NCI-H510A treated with DMSO at 0.1 percent for 48 hours (cell line): ENCODE measurements around the gene CCDC136.
A peak's percentile ranks its signal among the peaks of the same experiment; 100 is the strongest.

Source experiments
- DNase-seq: peaks from one replicate; lab custom pipeline; 2025; lab: John Stamatoyannopoulos, UW

CCDC136 gene

DNA sequence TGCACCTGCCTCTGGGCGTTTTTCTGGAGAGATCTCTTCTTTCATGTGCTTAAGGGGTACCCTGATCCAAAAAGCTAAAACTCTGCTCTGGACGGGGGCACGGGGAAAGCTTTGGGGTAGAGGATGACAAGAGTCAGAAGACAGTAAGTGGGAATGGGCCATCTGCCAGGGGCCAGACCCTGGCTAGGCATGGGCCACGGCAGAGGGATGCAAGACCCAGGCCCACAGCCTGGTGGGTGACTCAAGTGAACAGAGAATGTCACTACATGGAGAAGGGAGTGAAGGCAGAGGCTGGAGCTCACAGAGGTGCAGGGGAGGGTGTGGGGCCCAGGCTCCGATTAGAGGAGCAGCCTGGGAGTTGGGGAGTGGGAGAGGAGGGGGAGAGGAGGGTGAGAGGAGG, 53.7 kb downstream of the CCDC136 start:
- no peak for DNase-seq

DNA sequence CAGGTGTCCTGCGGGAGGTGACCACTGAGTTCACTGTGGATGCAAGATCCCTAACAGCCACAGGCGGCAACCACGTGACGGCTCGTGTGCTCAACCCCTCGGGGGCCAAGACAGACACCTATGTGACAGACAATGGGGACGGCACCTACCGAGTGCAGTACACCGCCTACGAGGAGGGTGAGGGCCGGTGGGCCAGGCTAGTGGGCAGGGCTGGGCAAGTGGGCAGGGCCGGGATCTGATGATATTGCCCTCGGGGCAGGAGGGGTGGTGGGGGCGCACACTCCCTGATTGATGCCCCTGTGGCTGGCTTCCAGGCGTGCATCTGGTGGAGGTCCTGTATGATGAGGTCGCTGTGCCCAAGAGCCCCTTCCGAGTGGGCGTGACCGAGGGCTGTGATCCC, 54.2 kb downstream of the CCDC136 start:
- DNase-seq = no peak

DNA sequence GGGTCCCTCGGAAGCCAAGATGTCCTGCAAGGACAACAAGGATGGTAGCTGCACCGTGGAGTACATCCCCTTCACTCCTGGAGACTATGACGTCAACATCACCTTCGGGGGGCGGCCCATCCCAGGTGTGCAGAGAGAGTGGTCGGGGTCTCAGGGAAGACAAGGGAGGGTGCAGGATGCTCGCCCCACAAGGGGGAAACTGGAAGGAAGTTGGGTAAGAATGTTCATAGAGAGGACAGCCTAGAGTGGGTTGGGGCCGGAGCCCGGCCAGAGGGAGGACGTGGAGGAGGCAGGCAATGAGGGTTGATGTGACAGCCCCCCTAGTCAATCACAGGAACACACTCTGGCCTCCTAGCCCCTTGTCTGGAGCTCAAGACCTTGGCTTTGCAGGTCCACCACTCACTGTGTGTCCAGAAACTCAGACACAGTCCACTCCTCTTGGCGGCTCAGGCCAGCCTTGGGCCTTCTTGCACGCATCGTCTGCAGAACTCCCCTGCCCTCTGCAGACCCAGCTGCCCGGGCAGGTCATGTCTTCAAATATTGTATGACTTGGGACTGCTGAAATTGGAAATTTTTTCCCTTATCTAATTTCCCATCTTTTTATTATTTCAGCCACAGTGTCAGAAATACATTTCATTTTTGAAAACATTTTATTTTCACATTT, 55.1 kb downstream of the CCDC136 start:
- no peak for DNase-seq

DNA sequence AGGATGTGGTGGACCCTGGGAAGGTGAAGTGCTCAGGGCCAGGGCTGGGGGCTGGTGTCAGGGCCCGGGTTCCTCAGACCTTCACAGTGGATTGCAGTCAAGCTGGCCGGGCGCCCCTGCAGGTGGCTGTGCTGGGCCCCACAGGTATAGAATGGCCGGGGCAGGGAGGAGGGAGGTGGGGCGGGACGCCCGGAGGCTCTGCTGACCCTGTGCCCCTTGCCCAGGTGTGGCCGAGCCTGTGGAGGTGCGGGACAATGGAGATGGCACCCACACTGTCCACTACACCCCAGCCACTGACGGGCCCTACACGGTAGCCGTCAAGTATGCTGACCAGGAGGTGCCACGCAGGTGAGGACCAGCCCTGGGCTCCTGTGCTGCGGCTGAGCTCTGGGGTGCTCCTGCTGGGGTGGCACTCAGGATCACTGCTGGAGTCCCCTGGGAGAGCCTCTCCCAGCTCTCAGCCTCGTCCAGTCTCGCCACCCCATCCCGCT, 56.0 kb downstream of the CCDC136 start:
- DNase-seq = no peak

DNA sequence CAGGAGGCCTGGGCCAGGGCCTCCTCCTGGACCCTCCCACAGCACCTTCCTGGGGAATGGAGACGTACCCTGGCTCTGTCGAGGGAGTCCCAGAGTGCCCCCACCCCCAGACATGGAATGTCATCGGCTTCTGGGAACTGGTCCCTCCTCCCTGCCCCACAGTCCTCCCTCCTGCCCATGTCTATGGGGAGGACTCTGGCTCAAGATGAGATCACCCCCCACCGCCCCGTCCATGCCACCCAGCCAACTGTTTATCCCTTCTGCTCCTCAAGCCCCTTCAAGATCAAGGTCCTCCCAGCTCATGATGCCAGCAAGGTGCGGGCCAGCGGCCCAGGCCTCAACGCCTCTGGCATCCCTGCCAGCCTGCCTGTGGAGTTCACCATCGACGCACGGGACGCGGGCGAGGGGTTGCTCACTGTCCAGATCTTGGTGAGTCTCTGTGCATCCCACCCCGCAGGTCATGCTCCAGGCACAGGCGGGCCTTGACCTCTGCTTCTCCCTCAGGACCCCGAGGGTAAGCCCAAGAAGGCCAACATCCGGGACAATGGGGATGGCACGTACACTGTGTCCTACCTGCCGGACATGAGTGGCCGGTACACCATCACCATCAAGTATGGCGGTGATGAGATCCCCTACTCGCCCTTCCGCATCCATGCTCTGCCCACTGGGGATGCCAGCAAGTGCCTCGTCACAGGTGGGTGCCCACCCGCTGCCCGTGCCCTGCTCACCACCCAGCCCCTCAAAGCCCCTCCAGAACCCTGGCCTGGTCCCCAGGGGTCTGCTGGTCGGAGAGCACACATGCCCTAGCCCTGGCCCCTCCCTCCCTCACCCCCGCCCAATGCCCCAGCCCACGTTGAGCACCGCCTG, 56.8 kb downstream of the CCDC136 start:
- DNase-seq = no peak

DNA sequence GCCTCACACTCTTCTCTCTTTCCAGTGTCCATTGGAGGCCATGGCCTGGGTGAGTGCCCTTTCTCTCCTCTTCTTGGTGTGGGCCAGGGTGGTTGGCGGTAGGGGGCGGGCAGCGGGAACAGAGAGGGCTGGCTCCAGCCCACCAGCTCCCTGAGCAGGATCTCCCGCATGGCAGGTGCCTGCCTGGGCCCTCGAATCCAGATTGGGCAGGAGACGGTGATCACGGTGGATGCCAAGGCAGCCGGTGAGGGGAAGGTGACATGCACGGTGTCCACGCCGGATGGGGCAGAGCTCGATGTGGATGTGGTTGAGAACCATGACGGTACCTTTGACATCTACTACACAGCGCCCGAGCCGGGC, 57.4 kb downstream of the CCDC136 start:
- no peak for DNase-seq

DNA sequence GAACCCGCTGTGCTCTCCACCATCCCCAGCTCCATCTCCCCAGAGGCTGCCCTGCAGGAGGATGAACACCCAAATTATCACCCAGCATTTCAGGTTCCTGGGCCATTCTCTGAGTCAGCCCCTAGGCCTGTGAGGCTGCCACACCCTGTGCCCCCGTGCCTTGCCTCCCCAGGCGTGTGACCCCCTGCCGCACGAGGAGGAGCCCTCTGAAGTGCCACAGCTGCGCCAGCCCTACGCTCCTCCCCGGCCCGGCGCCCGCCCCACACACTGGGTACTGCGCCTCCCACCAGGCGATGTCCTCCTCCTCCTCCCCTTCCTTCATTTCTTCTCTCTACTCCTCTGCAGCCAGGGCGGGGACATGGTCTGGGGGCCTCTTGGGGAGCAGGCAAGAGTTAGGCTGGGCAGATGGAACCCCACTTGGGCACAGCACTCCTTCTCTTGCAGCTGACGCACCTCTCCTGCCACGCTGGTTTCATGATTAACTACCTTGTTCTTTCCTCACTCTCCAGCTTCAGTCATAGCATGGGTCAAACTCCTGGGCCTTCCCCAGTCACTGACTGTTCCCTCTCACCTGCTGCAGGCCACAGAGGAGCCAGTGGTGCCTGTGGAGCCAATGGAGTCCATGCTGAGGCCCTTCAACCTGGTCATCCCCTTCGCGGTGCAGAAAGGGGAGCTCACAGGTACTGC, 58.2 kb downstream of the CCDC136 start:
- no peak for DNase-seq

DNA sequence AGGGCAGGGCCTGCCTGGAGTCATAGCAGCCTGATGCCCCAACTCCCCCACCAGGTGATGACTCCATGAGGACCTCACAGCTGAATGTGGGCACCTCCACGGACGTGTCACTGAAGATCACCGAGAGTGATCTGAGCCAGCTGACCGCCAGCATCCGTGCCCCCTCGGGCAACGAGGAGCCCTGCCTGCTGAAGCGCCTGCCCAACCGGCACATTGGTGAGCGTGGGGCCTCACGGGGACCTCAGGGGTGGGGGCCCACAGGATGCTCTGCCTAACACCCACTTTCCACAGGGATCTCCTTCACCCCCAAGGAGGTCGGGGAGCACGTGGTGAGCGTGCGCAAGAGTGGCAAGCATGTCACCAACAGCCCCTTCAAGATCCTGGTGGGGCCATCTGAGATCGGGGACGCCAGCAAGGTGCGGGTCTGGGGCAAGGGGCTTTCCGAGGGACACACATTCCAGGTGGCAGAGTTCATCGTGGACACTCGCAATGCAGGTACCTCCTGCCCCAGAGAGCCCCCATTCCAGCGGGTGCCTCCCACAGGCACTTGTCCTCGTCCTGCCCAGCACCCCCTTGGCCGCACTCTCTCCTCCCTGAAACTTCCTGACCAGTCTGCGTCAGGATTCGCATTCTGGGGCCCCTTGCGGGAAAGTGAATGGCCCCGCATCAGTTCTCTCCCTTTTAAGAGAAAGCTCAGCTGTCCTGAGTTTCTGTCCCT, 60.9 kb downstream of the CCDC136 start:
- DNase-seq = no peak

DNA sequence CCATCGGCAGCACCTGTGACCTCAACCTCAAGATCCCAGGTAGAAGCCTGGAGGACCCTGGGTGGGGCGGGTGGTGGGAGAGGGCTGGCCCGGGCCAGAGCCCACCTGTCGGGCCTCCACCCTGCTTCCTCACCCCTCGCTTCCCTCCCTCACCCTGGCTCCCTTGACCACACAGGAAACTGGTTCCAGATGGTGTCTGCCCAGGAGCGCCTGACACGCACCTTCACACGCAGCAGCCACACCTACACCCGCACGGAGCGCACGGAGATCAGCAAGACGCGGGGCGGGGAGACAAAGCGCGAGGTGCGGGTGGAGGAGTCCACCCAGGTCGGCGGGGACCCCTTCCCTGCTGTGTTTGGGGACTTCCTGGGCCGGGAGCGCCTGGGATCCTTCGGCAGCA, 62.0 kb downstream of the CCDC136 start:
- DNase-seq = no peak

DNA sequence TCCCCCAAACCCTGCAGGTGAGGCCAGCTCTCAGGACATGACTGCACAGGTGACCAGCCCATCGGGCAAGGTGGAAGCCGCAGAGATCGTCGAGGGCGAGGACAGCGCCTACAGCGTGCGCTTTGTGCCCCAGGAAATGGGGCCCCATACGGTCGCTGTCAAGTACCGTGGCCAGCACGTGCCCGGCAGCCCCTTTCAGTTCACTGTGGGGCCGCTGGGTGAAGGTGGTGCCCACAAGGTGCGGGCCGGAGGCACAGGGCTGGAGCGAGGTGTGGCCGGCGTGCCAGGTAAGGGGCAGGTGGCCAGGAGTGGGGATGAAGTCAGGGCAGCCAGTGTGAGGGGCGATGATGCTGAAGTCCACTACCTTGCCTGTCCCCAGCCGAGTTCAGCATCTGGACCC, 62.6 kb downstream of the CCDC136 start:
- no peak for DNase-seq

DNA sequence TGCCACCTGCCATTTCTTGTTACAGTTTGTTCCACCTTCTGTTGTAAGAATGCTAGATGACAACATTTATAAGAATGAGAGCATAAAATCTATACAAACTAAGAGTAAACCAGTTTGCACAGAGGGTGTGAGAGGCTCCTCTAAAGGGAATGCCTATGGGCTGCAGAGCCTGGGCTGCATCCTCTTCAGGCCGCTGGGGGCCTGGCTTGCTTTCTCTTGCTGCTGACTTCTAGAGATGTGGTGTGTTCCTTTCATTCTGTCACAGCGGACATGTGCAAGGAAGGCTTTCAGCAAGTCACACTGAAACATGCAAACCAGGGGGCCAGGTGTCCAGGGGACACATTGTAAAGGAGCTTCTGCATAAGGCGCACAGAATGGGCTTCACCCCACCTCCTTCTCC, 63.8 kb downstream of the CCDC136 start:
- no peak for DNase-seq

DNA sequence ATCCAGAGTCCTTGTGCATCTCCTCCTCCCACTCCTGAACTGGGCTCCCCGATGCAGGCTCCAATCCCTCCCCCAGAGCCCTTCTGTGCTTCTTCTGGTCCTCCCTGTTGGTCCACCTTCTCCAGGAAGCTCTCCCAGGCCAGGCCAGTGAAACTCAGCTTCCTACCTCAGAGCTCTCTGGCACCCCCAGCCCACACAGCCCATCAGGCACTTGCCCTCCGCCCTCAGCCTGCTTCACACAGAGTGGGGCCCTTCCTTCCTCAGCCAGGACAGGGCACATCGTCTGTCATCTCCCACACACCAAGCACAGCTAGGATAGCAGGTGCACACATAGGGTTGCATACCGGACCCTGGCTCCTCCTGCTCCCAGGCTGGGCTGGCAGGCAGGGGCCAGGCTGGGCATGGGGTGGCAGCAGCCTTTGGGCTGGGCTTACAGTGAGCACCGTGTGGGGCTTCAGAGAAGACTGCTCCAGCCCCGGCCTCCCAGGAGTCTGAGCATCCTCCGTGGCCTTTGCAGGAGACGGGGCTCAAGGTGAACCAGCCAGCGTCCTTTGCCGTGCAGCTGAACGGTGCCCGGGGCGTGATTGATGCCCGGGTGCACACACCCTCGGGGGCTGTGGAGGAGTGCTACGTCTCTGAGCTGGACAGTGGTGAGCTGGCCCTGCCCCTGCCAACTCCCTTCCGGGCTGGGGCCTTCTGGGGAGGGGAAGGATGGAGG, 64.4 kb downstream of the CCDC136 start:
- no peak for DNase-seq

DNA sequence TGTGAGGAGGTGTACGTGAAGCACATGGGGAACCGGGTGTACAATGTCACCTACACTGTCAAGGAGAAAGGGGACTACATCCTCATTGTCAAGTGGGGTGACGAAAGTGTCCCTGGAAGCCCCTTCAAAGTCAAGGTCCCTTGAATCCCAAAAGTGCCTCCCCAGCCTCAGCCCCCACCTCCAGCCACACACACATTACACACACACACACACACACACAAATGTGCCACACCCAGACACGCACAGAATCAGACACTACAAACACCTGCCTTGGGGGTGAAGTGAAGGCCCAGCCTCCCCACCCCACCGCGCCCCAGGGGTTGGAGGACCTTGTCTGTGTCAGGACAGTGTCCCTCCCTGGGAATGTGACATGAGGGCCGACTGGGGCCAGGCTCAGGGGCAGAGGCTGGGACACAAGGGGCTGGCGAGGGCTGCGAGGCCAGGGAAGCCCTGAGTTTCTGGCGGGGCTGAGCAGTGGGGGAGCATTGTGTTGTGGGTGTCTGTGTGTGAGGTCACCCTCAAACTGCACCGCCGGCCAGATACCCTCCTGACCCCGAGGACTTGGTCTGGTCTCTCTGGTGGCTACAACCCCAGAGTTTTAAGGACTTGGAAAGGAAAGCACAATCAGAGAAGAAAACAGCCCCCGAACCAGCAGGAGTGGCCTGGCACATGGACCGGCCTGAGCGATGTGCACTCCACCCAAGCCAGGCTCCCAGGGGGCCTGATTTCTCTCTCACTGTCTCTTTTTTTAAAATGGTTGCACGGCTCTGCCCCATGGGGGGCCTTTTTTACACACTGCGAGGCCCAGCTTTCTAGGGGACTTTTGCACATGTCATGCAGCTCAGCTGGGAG, 66.8 kb downstream of the CCDC136 start:
- no peak for DNase-seq

DNA sequence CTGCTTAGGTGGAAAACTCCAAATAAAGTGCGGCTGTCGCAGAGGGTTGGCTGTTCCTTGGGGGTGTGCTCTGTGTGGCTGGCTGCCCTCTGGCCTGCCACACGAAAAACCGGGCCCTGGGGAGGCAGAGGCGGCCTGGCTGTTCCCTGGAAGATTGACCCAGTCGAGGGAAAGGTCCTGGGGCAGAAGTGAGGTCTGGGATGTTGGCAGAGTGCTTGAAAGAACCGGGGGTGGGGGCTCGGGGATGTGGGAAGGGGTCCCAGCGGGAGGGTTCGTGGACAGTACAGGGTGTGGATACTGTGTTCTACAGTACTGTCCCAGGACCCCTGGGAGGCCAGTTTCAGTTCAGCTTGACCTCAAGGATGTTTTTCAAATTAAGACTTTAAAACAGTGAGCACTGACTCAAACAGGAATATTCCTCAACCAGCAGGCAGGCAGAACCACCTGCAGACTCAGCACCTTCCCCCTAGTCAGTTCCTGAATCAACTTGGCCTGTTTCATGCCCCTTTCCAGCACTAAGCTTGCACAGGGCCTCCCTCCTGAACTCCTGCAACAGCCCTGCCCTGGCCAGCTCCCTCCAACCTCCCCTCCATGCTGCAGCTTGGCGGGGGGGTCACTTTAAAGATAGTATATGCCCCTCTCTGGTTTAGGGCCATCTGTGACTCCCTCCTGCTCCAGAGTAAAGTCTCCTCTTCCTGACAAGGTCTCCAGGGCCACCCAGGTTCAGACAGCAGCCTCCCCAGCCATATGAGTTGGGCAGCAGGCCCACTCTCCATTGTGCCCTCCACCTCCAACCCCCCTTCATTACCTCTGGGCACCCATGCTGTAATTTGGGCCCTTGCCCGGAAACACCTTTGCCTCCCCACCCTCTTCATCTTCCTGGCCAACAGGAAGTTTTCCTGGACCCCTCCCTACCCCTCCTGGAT, 67.7 kb downstream of the CCDC136 start:
- no peak for DNase-seq

DNA sequence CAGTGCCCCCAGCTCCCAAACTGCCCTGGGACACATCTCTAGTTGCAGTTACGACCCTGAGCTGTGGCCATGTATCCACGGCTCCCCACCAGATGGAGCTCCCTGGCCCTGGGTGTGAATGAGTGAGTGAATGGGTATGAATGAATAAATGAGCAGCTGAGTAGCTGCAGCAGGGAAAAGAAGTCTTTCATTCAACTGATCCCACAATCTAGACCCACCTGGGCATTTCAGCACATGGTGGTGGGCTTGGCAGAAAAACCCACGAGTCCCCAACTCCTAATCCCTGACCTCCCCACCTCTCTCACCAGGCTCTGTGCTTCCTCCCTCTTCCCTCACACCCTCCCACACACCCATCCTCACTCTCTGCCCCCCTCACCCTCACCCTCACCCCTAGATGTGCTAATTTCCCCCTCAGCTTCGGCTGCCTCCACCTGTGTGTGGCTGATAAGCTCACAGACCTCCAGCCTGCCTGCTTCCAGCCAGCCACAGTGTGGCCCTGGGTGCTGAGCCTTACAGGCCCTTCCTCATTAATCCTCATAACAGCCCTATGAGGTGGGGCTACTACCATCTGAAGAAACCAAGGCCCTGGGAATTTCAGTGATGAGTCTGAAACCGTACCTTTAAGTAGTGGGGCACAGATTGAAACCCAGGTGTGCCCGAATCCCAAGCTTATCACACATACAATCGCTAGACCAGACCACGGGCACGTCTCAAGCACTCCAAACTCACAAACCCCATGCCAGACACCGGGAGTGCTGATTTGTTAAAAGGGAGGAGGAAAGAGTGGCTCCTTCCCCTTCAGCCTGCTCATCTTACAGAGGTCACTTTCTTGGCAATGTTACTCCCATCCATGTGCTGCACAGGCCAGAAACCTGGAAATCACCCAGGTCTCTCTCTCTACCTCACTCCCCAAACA, 68.6 kb downstream of the CCDC136 start:
- no peak for DNase-seq

DNA sequence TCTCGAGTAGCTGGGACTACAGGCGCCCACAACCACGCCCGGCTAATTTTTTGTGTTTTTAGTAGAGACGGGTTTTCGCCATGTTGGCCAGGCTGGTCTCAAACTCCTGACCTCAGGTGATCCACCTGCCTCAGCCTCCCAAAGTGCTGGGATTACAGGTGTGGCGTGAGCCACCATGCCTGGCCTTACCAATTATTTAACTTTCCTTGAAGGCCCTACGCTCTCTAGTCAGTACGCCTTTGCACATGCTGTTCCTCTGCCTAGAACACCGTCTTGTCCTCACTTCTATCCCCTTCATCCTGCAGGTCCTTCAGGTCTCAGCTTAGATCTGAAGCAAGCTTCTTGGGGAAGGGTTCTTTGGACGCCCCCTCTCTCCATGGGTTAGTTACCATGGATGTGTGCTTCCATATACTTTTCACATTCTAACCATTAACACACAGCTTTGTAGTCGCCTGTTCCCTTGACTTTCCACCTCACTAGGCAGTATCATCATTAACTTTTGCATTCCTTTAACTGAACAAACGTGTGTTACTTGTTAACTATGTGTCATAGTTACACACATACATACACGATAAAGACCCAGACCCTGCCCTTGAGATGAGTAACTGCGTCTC, 70.3 kb downstream of the CCDC136 start:
- DNase-seq = no peak

DNA sequence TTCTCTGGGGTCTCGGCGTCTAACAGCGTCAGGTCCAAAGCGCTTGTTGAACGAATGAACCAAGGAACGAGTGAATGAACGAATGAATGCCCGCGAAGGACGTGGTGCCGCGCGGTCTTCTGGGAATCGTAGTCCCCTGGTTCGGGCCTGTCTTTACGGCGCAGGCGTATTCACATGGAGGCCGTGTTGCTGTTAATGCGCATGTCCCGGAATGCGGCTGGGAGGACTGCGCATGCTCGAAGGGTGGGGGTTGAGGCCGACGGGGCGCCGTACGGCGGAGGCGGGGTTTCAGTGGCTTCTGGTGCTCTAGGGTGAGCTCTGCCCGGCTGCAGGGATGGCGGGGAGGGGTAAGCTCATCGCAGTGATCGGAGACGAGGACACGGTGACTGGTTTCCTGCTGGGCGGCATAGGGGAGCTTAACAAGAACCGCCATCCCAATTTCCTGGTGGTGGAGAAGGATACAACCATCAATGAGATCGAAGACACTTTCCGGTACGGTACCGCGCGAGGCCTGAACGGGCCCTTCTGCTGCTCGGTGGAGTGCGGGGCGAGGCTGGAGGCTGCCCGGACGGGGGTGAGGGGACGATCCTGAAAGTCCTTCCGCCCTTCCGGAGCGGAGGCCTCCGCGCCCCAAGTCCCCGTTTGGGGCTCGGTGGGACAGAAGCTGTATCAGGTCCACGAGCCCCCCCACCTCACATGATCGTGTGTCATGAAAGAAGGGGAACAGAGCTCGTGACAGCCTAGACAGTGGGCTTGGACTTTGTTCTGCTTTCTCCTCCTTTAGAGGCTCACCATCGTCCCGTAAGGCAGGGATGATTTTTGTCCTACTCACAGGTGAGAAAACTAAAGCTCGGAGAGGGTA, 71.0 kb downstream of the CCDC136 start, which contains the start of gene ATP6V1F:
TSS of gene ATP6V1F (plus strand) at position 286 of the 862 bp plus-strand sequence. CDS start at position 335, 49 bp downstream.
- peak; percentile 79 for DNase-seq
